Measurements from ENCODE around the gene PRKCE.

PRKCE gene

DNA sequence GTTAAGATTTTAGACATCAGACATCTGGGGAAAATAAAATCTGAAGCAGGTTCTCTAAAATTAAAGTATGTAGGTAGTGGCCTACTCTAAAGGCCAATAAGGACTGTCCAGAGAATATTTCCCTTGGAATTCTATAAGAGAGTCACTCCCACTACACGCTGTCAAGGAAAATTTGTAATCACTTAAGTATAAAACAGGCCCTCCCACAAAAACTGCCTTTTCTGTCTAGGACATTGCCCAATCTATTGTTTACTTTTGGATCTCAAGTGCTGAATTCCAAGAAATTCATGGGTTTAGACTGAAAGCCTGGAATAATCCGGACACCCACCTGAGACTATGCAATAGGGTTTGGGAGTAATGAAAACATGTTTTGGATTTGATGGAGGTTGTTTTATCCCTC is 38.7 kb upstream of the PRKCE start:
- no peak for DNase-seq (ENCODE audit: low read depth, low spot score)
- H3K27ac ChIP-seq = no peak overlapping the region
- no peak overlapping the region for H3K9ac ChIP-seq (ENCODE audit: insufficient read length)
- H3K9me3 ChIP-seq (ENCODE audit: low read depth, low read length) = no peaks in the 10 kb centered on the region
- TF ChIP-seq EZH2 (IDR thresholded peaks at IDR 0.05) (no peak), FOXP2 (optimal IDR thresholded peaks at IDR 0.05; ENCODE audit: control extremely low read depth, extremely low read length, insufficient read depth) (no peak), POLR2AphosphoS5 (IDR thresholded peaks at IDR 0.05; ENCODE audit: borderline replicate concordance, low read depth, low read length) (no peak)
- no peak overlapping the region for H3K4me3 ChIP-seq
- no peaks in the 10 kb centered on the region for H3K36me3 ChIP-seq (ENCODE audit: insufficient read depth, low read length)

DNA sequence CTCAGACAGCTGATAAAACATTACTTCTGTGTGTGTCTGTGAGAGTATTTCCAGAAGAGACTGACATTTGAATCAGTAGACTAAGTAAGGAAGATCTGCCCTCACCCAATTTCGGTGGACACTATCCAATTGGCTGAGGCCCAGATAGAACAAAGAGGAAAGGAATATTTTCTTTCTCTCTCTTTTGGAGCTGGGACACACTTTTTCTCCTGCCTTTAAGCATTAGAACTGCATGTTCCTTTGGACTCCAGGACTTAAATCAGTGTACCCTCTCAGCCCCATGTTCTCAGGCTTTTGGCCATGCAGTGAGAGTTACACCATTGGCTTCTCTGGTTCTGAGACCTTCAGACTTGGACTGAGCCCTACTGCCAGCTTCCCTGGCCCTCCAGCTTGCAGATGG is 37.1 kb upstream of the PRKCE start:
- H3K4me3 ChIP-seq = no peak overlapping the region
- no peak for TF ChIP-seq EZH2 (IDR thresholded peaks at IDR 0.05)
- no peak for TF ChIP-seq POLR2AphosphoS5 (IDR thresholded peaks at IDR 0.05; ENCODE audit: borderline replicate concordance, low read depth, low read length)
- TF ChIP-seq FOXP2 (optimal IDR thresholded peaks at IDR 0.05; ENCODE audit: control extremely low read depth, extremely low read length, insufficient read depth) = no peak
- H3K36me3 ChIP-seq (ENCODE audit: insufficient read depth, low read length) = no peaks in the 10 kb centered on the region
- no peaks in the 10 kb centered on the region for H3K9me3 ChIP-seq (ENCODE audit: low read depth, low read length)
- H3K9ac ChIP-seq (ENCODE audit: insufficient read length) = no peak overlapping the region
- no peak for DNase-seq (ENCODE audit: low read depth, low spot score)
- H3K27ac ChIP-seq = no peak overlapping the region

DNA sequence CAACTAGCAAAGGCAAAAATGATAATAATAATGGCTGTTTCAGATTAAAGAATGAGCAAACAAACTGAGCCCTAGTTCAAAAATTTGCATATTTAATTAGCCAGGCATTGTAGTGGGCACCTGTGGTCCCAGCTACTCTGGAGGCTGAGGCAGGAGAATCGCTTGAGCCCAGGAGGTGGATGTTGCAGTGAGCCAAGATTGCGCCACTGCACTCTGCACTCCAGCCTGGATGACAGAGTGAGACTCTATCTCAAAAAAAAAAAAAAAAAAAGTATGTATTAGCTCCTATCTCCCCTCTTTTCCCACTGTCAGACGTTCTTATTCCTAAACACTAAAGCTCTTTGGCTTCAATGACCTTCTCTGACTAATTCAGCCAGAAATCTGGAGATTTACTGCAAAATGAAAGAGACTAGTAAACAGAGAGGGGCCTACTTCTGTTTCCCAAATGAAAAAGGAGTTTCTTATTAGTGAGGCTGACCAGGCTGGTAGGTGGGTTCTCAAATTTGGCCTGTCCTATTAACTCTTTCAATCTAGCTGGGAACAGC is 36.5 kb upstream of the PRKCE start:
- Histone ChIP-seq H3K27ac (no peak overlapping the region), H3K9ac (ENCODE audit: insufficient read length) (no peak overlapping the region), H3K36me3 (ENCODE audit: insufficient read depth, low read length) (no peaks in the 10 kb centered on the region), H3K9me3 (ENCODE audit: low read depth, low read length) (no peaks in the 10 kb centered on the region), H3K4me3 (no peak overlapping the region)
- TF ChIP-seq FOXP2 (optimal IDR thresholded peaks at IDR 0.05; ENCODE audit: control extremely low read depth, extremely low read length, insufficient read depth) (no peak), POLR2AphosphoS5 (IDR thresholded peaks at IDR 0.05; ENCODE audit: borderline replicate concordance, low read depth, low read length) (no peak), EZH2 (IDR thresholded peaks at IDR 0.05) (no peak)
- DNase-seq (ENCODE audit: low read depth, low spot score) = no peak

- no peak overlapping the region for H3K9ac ChIP-seq (ENCODE audit: insufficient read length)
- TF ChIP-seq POLR2AphosphoS5 (IDR thresholded peaks at IDR 0.05; ENCODE audit: borderline replicate concordance, low read depth, low read length) = no peak
- TF ChIP-seq FOXP2 (optimal IDR thresholded peaks at IDR 0.05; ENCODE audit: control extremely low read depth, extremely low read length, insufficient read depth) = no peak
- TF ChIP-seq EZH2 (IDR thresholded peaks at IDR 0.05) = no peak
- DNase-seq (ENCODE audit: low read depth, low spot score) = no peak
- no peak overlapping the region for H3K27ac ChIP-seq
- no peaks in the 10 kb centered on the region for H3K36me3 ChIP-seq (ENCODE audit: insufficient read depth, low read length)
- H3K4me3 ChIP-seq = no peak overlapping the region
- H3K9me3 ChIP-seq (ENCODE audit: low read depth, low read length) = no peaks in the 10 kb centered on the region
Observed at GRCh38 chr2:45616658-45617411, 34.6 kb upstream of the PRKCE start.

DNA sequence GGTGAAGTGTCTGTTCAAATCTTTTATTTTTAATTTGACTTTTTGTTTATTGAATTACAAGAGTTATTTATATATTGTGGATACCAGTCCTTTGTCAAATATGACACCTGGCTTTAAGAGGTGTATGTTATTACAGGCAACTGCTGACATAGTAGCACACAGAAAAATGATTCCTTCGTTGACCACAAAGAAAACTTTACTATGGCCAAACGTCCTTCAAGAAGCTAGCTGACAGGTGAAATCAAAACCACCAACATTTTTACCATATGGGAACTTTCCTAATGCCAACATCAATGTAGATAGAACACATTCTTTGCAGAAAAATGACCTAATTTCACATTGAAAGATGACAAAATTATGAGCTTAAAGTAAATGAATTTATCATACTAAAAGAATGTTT is 34.0 kb upstream of the PRKCE start:
- no peaks in the 10 kb centered on the region for H3K9me3 ChIP-seq (ENCODE audit: low read depth, low read length)
- no peak overlapping the region for H3K4me3 ChIP-seq
- TF ChIP-seq POLR2AphosphoS5 (IDR thresholded peaks at IDR 0.05; ENCODE audit: borderline replicate concordance, low read depth, low read length) (no peak), FOXP2 (optimal IDR thresholded peaks at IDR 0.05; ENCODE audit: control extremely low read depth, extremely low read length, insufficient read depth) (no peak), EZH2 (IDR thresholded peaks at IDR 0.05) (no peak)
- H3K36me3 ChIP-seq (ENCODE audit: insufficient read depth, low read length) = no peaks in the 10 kb centered on the region
- H3K9ac ChIP-seq (ENCODE audit: insufficient read length) = no peak overlapping the region
- H3K27ac ChIP-seq = no peak overlapping the region
- DNase-seq (ENCODE audit: low read depth, low spot score) = no peak

GRCh38 chr2:45622336-45623075 is 29.0 kb upstream of the PRKCE start:
- no peak for DNase-seq (ENCODE audit: low read depth, low spot score)
- Histone ChIP-seq H3K36me3 (ENCODE audit: insufficient read depth, low read length) (no peaks in the 10 kb centered on the region), H3K9ac (ENCODE audit: insufficient read length) (no peak overlapping the region), H3K27ac (no peak overlapping the region), H3K4me3 (no peak overlapping the region), H3K9me3 (ENCODE audit: low read depth, low read length) (no peaks in the 10 kb centered on the region)
- TF ChIP-seq POLR2AphosphoS5 (IDR thresholded peaks at IDR 0.05; ENCODE audit: borderline replicate concordance, low read depth, low read length) (no peak), EZH2 (IDR thresholded peaks at IDR 0.05) (no peak), FOXP2 (optimal IDR thresholded peaks at IDR 0.05; ENCODE audit: control extremely low read depth, extremely low read length, insufficient read depth) (no peak)

DNA sequence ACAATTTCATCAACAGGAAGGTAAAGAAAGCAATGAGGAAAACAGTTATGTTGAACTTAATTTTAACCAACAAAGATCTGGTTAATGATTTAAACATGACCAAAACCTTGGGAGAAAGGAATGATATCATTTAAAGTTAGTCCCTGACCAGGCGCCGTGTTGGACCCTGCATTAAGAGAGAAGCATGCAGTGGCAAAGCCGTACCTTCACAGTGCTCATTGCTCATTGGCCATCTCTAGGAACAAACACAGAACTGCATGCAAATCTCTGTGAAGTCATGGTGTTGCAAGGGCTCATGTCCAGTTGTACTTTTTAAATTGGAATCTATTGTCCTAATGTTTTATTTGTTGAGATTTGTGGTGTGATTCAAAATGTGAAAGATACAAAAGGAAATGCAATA is 28.4 kb upstream of the PRKCE start:
- Histone ChIP-seq H3K9me3 (ENCODE audit: low read depth, low read length) (no peaks in the 10 kb centered on the region), H3K9ac (ENCODE audit: insufficient read length) (no peak overlapping the region), H3K27ac (no peak overlapping the region), H3K4me3 (no peak overlapping the region), H3K36me3 (ENCODE audit: insufficient read depth, low read length) (no peaks in the 10 kb centered on the region)
- TF ChIP-seq POLR2AphosphoS5 (IDR thresholded peaks at IDR 0.05; ENCODE audit: borderline replicate concordance, low read depth, low read length) (no peak), FOXP2 (optimal IDR thresholded peaks at IDR 0.05; ENCODE audit: control extremely low read depth, extremely low read length, insufficient read depth) (no peak), EZH2 (IDR thresholded peaks at IDR 0.05) (no peak)
- DNase-seq (ENCODE audit: low read depth, low spot score) = no peak

- DNase-seq (ENCODE audit: low read depth, low spot score) = no peak
- no peak overlapping the region for H3K4me3 ChIP-seq
- H3K27ac ChIP-seq = no peak overlapping the region
- no peaks in the 10 kb centered on the region for H3K36me3 ChIP-seq (ENCODE audit: insufficient read depth, low read length)
- H3K9me3 ChIP-seq (ENCODE audit: low read depth, low read length) = no peaks in the 10 kb centered on the region
- no peak for TF ChIP-seq FOXP2 (optimal IDR thresholded peaks at IDR 0.05; ENCODE audit: control extremely low read depth, extremely low read length, insufficient read depth)
- TF ChIP-seq EZH2 (IDR thresholded peaks at IDR 0.05) = no peak
- TF ChIP-seq POLR2AphosphoS5 (IDR thresholded peaks at IDR 0.05; ENCODE audit: borderline replicate concordance, low read depth, low read length) = no peak
- no peak overlapping the region for H3K9ac ChIP-seq (ENCODE audit: insufficient read length)
Observed at GRCh38 chr2:45625824-45626223, 25.7 kb upstream of the PRKCE start.
